LNCAP (cell line): ENCODE results near the gene SNX32.

Source experiments
- CTCF ChIP-seq: fragments of 450-650 bp; IDR thresholded peaks from 2 replicates; pipeline ENCODE4 v1.5.1; 2017; ENCODE audit warnings: mild to moderate bottlenecking

The SNX32 gene

GRCh38 chr11:65814131-65814985 lies 19.4 kb upstream of the SNX32 start:
- TF ChIP-seq CTCF, result no peak

- TF ChIP-seq CTCF, result no peak
Observed at GRCh38 chr11:65814986-65815565, 18.7 kb upstream of the SNX32 start.

- TF ChIP-seq CTCF, result no peak
Observed at GRCh38 chr11:65816696-65817095, 17.1 kb upstream of the SNX32 start.

- TF ChIP-seq CTCF, result no peak
Observed at GRCh38 chr11:65817312-65817834, 16.4 kb upstream of the SNX32 start.

- peak; percentile 98 for TF ChIP-seq CTCF
Observed at GRCh38 chr11:65817835-65818680, 15.7 kb upstream of the SNX32 start.

GRCh38 chr11:65821107-65821506 lies 12.7 kb upstream of the SNX32 start:
- TF ChIP-seq CTCF, result no peak

- TF ChIP-seq CTCF, result no peak
Observed at GRCh38 chr11:65822776-65823528, 10.8 kb upstream of the SNX32 start.
